Left renal cortex interstitium (tissue), 4 donors: ENCODE results near the gene RFT1. TPM values are rescaled to one million over a fixed set of nuclear protein-coding genes. Genes with fewer than 3 reads are reported as not detected.

Source experiments
- DNase-seq, 4 donors: peaks; one replicate each; pipeline ENCODE4 v3.0.0-alpha.2; 2013; ENCODE audit warnings: low read depth in 4 of 4, low spot score in 2 of 4, missing footprints in 1 of 4
- polyA plus RNA-seq, 4 donors: library from polyadenylated mRNA; unstranded; fragments of 120-200 nt; gene quantifications; one replicate each; pipeline ENCODE4 v1.2.1, GENCODE V29; 2013; ENCODE audit not compliant: insufficient read length in 4 of 4

RFT1 gene
- polyA plus RNA-seq, 4 donors: 25.4 to 30.9 (median 26.0) TPM

DNA sequence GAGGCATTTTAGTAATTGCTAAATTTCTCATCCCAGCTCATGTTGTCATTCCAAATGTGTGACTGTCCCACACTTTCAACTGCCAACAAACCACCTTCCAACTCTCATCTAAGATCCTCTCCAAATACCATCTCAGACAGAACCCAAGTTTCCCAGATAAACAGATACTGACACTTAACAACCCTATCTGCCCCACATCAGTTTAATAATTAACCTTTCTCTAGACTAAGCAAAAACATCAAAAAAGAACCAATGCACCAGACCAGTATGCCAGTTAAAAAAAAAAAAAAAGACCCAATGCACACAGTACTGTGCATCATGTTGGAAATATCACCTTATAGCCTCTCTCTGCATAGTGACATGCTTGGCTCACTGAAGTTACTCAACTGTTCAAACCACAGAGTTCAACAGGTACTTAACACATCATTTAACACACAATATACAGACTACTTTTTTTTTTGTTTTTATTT, 89.8 kb downstream of the RFT1 start:
- DNase-seq: no peak

- DNase-seq: no peak
Measured at GRCh38 chr3:53039376-53039752, 90.9 kb downstream of the RFT1 start.

- DNase-seq: no peak
Measured at GRCh38 chr3:53038679-53039375, 91.4 kb downstream of the RFT1 start.

Other genes starting within 250 kb of the RFT1 start
- gene STIMATE, start 232.9 kb downstream of the RFT1 start, polyA plus RNA-seq: 10 to 100 TPM; 15.5 to 17.5 (median 16.8) TPM
- 10 to 100 TPM in 2 of 4 donors, 1 to 10 TPM in 2; 9.5 to 10.4 (median 9.9) TPM for gene SFMBT1, start 84.4 kb downstream of the RFT1 start, polyA plus RNA-seq
- gene PRKCD, start 30.8 kb upstream of the RFT1 start, polyA plus RNA-seq: 10 to 100 TPM; 17.8 to 26.4 (median 23.4) TPM
- gene TKT, start 125.6 kb upstream of the RFT1 start, polyA plus RNA-seq: 100 to 1,000 TPM in 3 of 4 donors, 10 to 100 TPM in 1; 91.0 to 127 (median 110) TPM
- gene DCP1A, start 217.1 kb upstream of the RFT1 start, polyA plus RNA-seq: 10 to 100 TPM; 24.9 to 36.5 (median 31.1) TPM